GM18951 (cell line): ENCODE data around the gene CDON.

ENCODE experiments used
- POLR2A ChIP-seq: IDR thresholded peaks from 4 replicates; pipeline ENCODE4 v1.6.1; 2011; ENCODE audit warnings: mild to moderate bottlenecking; ENCODE audit not compliant: insufficient read length, insufficient read depth; ENCODE audit errors: extremely low read depth
- in situ Hi-C: fragments of 300-500 bp; cut with MboI; formaldehyde crosslinking; loops from one replicate; pipeline ENCODE4 v1.12.0; 2022; ENCODE audit warnings: low sequenced_read_pairs, mixed read lengths, inconsistent platforms; ENCODE audit not compliant: unreplicated experiment

CDON gene

DNA sequence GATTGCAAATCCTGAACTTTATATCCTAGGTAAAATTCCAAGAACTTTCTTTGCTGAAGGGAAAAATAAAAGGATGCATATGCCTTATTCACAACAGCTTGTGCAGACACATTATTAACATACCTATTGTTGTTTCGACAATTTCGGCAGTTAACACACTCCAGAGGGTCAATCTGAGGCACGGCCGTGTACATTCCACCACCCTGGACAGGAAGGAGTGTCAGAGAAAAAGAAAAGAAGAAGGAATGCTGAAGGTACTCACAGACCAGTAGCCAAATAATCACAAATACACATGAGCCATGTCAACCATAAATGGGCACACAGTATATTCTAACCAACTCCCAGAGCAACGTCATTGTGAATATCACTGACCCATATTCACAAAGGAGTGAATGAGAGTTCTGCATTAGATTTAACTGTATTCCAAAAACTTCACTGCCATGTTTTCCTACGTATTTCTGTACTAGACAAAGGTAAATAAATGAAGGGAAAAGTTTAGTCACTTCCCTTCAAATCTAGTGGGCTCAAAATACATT, 84.4 kb downstream of the CDON start:
- TF ChIP-seq POLR2A, result no peak
- in situ Hi-C loops, result no loop called here

- no peak for TF ChIP-seq POLR2A
- in situ Hi-C loops, result no loop called here
Observed at GRCh38 chr11:125977333-125977732, 85.3 kb downstream of the CDON start.

GRCh38 chr11:125976156-125976555, 86.5 kb downstream of the CDON start:
- TF ChIP-seq POLR2A, result no peak
- in situ Hi-C loops, result no loop called here

- in situ Hi-C loops, result no loop called here
- no peak for TF ChIP-seq POLR2A
Observed at GRCh38 chr11:125975634-125976033, 87.0 kb downstream of the CDON start.

GRCh38 chr11:125974284-125974683, 88.4 kb downstream of the CDON start:
- TF ChIP-seq POLR2A, result no peak
- in situ Hi-C loops, result no loop called here

- in situ Hi-C loops, result no loop called here
- TF ChIP-seq POLR2A, result no peak
Observed at GRCh38 chr11:125971618-125972017, 91.0 kb downstream of the CDON start.

DNA sequence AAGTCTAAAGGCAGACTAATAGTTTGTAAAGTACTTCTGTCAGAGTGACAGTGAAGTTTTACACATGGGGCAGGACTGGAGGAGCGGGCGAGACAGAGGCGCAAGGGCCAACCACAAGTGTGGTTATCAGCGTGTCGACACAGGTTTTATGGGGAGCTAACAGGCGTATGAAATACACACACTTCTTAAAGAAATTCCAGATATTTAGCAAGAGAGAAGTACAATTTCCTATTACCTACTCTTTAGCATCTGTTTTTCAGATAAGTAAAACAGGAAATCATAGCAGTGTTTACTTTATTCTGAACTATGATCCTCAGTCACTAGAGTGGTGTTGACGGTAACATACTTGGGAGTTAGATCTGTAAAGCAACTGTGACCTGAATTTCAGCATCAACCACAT, 94.3 kb downstream of the CDON start:
- TF ChIP-seq POLR2A, result no peak
- in situ Hi-C loops, result no loop called here

- no peak for TF ChIP-seq POLR2A
- in situ Hi-C loops, result no loop called here
Observed at GRCh38 chr11:125967515-125967914, 95.2 kb downstream of the CDON start.

GRCh38 chr11:125960771-125961170, 101.9 kb downstream of the CDON start:
- TF ChIP-seq POLR2A, result no peak
- in situ Hi-C loops, result no loop called here

GRCh38 chr11:125959931-125960330, 102.7 kb downstream of the CDON start:
- TF ChIP-seq POLR2A, result no peak
- in situ Hi-C loops, result no loop called here

- in situ Hi-C loops, result no loop called here
- no peak for TF ChIP-seq POLR2A
Observed at GRCh38 chr11:125959511-125959910, 103.2 kb downstream of the CDON start.

- in situ Hi-C loops, result no loop called here
Observed at GRCh38 chr11:125958872-125959400, 103.7 kb downstream of the CDON start.

GRCh38 chr11:125957618-125958332, 104.9 kb downstream of the CDON start:
- no peak for TF ChIP-seq POLR2A
- in situ Hi-C loops, result no loop called here

More at GRCh38 chr11:125958872-125959400, 103.7 kb downstream of the CDON start:
- no peak for TF ChIP-seq POLR2A
